ENCODE results near the gene CHIC2. TPM values are rescaled to one million over a fixed set of nuclear protein-coding genes. Genes with fewer than 3 reads are reported as not detected.
A peak's percentile ranks its signal among the peaks of the same experiment; 100 is the strongest.

CHIC2 gene
- total RNA-seq, 1 experiment from 2014 or later: 10.8 TPM

GRCh38 chr4:54091637-54092404 lies 27.4 kb upstream of the CHIC2 start:
- Histone ChIP-seq H3K9me2 (ENCODE audit: insufficient read depth) (no peaks in the 10 kb centered on the region), H3K9ac (ENCODE audit: low read length) (0 out of 2 replicates have a peak overlapping the region, but pooled peaks have one; percentile 7), H3K4me2 (ENCODE audit: low read length) (peak overlapping the region; percentile 76), H3K9me3 (ENCODE audit: control insufficient read depth in 1 of 2, insufficient read depth in 1 of 2, low read depth in 1 of 2, low read length in 2 of 2) (no peaks in the 10 kb centered on the region), H3K4me3 (replicated peaks in 1 of 2; ENCODE audit: low read depth in 1 of 2, low read length in 2 of 2) (peak overlapping the region; percentile 37 to 54), H3K27me3 (ENCODE audit: insufficient read depth, low read length) (peaks cover 11% of the 10 kb centered on the region), H2AFZ (ENCODE audit: low read depth, low read length, poor library complexity, severe bottlenecking) (peak overlapping the region; percentile 64), H3K27ac (ENCODE audit: low read depth, low read length) (no peak overlapping the region), H3K79me2 (ENCODE audit: insufficient read depth, low read length) (no peaks in the 10 kb centered on the region), H3K36me3 (ENCODE audit: control insufficient read depth in 1 of 2, insufficient read depth in 2 of 2, low read length in 2 of 2) (no peaks in the 10 kb centered on the region), H4K20me1 (ENCODE audit: insufficient read depth) (no peaks in the 10 kb centered on the region), H3K4me1 (ENCODE audit: control insufficient read depth in 1 of 2, insufficient read depth in 2 of 2, low read length in 2 of 2) (peaks cover 0 to 15% of the 10 kb centered on the region in 2 experiments; a peak in 2 of 4 replicates)
- DNase-seq (ENCODE audit: low read depth, low spot score) (no peak), ATAC-seq (peak; percentile 86)
- ChIA-PET CTCF (no interaction called here), RAD21 (ENCODE audit: low non-redundant PET in 1 of 2, low total read pairs in 2 of 2, uncharacterized antibody in 2 of 2, unreplicated experiment in 2 of 2) (no interaction called here), POLR2A (no interaction called here)
- intact Hi-C loops (cut with micrococcal nuclease): no loop called here
- no TSS peak for BruUV-seq (replicated peaks)
- TF ChIP-seq, protein P1, sequence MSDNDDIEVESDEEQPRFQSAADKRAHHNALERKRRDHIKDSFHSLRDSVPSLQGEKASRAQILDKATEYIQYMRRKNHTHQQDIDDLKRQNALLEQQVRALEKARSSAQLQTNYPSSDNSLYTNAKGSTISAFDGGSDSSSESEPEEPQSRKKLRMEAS (IDR thresholded peaks at IDR 0.05): 0 out of 2 replicates have a peak, but pooled peaks have one; percentile 15
- TF ChIP-seq POLR2A (IDR thresholded peaks at IDR 0.05; ENCODE audit: borderline replicate concordance, extremely low read depth, insufficient read depth, insufficient read length): no peak

DNA sequence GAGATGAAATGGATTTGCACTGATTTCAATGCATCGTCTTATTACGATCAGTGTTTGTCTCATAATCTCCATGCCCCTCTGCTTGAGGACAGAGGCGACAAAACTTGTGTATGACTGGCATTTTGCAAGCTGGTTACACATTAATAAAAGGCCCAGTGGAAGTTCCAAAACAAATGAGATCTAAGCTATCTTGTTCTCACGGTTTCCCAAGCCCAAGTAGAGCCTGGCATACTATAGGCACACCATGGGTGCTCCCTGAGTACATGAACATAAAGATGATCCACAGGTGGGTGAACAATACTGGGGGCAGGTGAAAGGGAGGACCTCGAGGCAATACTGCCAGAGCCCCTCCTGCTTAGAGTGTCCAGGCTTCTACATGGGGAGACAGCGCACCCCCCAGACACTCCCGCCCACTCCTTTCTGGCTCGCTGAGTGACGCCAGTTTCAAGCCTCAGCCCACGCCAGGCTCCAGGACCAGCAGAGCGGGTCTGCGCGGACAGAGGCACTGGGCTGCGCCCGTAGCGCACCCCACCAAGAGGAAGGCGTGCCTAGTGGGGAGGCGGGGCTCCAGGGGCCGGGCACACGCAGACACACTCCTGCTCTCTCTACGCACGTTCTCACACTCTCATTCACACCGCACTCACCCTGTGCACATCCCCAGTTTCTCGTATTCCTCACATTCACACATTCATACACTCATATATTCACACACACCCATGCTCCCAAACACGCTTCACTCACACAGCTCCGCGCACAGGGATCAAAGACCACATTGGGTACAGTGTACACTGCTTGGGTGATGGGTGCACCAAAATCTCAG lies 26.6 kb upstream of the CHIC2 start:
- RAD21 ChIA-PET (ENCODE audit: low non-redundant PET in 1 of 2, low total read pairs in 2 of 2, uncharacterized antibody in 2 of 2, unreplicated experiment in 2 of 2): no interaction called here
- Histone ChIP-seq H3K9me3 (ENCODE audit: control insufficient read depth in 1 of 2, insufficient read depth in 1 of 2, low read depth in 1 of 2, low read length in 2 of 2) (no peaks in the 10 kb centered on the region), H3K36me3 (ENCODE audit: control insufficient read depth in 1 of 2, insufficient read depth in 2 of 2, low read length in 2 of 2) (no peaks in the 10 kb centered on the region), H3K79me2 (ENCODE audit: insufficient read depth, low read length) (no peaks in the 10 kb centered on the region), H4K20me1 (ENCODE audit: insufficient read depth) (no peaks in the 10 kb centered on the region), H2AFZ (ENCODE audit: low read depth, low read length, poor library complexity, severe bottlenecking) (peak overlapping the region; percentile 64), H3K4me2 (ENCODE audit: low read length) (peak overlapping the region; percentile 76), H3K4me3 (replicated peaks in 1 of 2; ENCODE audit: low read depth in 1 of 2, low read length in 2 of 2) (peak overlapping the region; percentile 37 to 54), H3K9me2 (ENCODE audit: insufficient read depth) (no peaks in the 10 kb centered on the region), H3K9ac (ENCODE audit: low read length) (no peak overlapping the region), H3K27ac (ENCODE audit: low read depth, low read length) (no peak overlapping the region), H3K27me3 (ENCODE audit: insufficient read depth, low read length) (peaks cover 3% of the 10 kb centered on the region; the same call in 1 of the 2 replicates), H3K4me1 (ENCODE audit: control insufficient read depth in 1 of 2, insufficient read depth in 2 of 2, low read length in 2 of 2) (peaks cover 0 to 15% of the 10 kb centered on the region in 2 experiments; a peak in 2 of 4 replicates)
- no peak for TF ChIP-seq EGR1 (IDR thresholded peaks at IDR 0.05; ENCODE audit: low read depth)
- CTCF ChIA-PET: no interaction called here
- intact Hi-C loops (cut with micrococcal nuclease): no loop called here
- ATAC-seq (peak; percentile 82), DNase-seq (ENCODE audit: low read depth, low spot score) (no peak)
- POLR2A ChIA-PET: no interaction called here
- BruUV-seq (replicated peaks): no TSS peak
